GM10847 (cell line): ENCODE results near the gene ABHD17C.

Source experiments
- POLR2A ChIP-seq: IDR thresholded peaks from 2 replicates; pipeline ENCODE4 v1.6.1; 2011; ENCODE audit not compliant: insufficient read length; ENCODE audit errors: extremely low read depth

Gene ABHD17C

DNA sequence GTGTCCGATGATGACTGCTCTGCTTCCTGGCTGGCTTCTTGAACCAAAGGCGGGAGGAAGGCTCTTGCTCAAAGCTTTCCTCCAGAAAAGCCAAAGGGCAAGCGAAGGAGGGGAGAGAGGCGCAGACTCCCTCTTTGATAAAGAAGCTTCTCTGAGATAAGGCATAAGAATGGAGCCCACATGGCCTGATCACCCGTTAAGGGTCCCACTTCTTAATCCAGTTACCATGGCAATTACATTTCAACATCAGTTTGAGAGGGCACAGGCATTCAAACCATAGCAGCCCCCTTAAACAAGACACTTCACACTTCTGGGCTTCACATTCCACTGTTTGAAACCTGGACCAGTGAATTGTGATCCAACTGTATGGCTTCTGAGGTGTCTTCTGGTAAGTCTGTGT lies 8.0 kb downstream of the ABHD17C start:
- TF ChIP-seq POLR2A: no peak

- no peak for TF ChIP-seq POLR2A
These were observed 8.9 kb downstream of the ABHD17C start for GRCh38 chr15:80703965-80704364.

- no peak for TF ChIP-seq POLR2A
These were observed 11.1 kb downstream of the ABHD17C start for GRCh38 chr15:80706161-80706560.

- TF ChIP-seq POLR2A: no peak
These were observed 14.4 kb downstream of the ABHD17C start for GRCh38 chr15:80709542-80709941.

DNA sequence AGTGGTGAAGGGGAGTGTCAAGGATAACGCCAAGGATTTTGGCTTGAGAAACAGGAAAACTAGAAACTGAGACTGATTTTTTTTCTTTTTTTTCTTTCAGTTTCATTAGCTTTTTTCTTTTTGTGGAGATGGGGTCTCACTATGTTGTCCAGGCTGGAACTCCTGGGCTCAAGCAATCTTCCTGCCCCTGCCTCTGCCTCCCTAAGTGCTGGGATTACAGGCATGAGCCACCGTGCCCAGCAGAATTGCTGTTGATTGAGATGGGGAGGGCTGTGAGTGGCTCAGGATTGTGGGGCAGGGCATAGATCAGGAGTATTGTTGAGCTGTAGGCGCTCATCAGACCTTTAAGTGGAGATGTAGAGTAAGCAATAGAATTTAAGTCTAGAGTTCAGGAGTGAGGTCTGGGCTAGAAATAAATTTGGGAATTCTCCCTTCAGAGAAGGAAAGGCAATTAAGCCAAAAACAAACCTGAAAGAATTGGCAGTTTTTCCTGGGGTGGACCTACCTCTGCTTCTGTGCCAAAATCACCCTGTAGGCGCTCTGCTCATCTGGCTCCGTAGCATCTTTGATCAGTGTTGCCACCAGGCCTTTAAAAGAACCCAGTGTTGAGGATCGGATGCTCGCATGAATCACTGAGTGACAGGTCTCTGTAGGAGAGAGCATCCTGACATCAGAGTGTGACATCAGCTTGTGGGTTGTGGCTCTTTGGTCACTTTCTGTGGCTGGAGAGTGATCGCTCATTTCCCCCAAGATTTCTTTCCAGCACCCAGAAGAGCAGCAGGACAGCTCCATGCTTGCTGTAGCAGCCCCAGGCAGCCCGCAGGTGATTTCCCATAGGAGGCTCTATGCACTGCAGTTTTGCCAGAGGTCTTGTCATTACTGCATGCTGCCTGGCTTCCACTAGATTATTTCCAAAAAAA lies 15.8 kb downstream of the ABHD17C start:
- TF ChIP-seq POLR2A: no peak

DNA sequence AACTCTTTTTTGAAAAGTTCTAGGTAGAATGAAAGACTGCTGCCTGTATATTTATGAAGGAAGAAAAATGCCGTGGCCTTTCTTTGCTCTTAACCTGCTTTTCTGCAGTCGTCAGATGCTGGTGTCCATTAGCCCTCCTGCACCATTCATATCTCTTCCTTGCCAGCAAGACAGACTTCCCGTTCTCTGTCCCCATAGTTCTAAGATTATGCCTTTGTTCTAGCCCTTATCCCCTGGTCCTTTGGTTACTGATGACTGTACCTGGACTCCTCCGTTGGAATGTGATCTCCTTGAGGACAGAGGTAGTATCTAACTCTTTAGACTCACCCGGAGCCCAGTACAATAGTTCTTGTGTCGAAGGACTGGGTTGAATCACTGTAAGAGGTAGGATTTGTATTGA lies 16.8 kb downstream of the ABHD17C start:
- TF ChIP-seq POLR2A: no peak

GRCh38 chr15:80712956-80713355 lies 17.8 kb downstream of the ABHD17C start:
- TF ChIP-seq POLR2A: no peak

DNA sequence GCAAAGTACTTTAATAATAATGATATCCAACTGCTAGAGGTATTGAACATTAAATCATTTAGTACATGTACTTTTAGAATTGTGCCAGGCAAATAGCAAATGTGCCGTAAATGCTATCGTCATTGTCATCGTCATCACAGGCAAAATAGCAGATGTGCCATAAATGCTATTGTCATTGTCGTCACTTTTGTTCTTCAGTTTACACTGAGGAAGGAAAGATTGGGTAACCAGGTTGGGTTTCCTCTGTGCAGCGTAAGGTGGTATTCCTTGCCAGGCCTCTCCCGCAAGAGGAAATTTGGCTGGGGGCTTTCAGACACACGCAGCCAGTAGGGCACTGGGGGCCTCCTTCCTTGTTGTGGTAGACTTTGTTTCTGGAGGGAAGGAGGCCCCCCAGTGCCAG lies 26.4 kb downstream of the ABHD17C start:
- no peak for TF ChIP-seq POLR2A

DNA sequence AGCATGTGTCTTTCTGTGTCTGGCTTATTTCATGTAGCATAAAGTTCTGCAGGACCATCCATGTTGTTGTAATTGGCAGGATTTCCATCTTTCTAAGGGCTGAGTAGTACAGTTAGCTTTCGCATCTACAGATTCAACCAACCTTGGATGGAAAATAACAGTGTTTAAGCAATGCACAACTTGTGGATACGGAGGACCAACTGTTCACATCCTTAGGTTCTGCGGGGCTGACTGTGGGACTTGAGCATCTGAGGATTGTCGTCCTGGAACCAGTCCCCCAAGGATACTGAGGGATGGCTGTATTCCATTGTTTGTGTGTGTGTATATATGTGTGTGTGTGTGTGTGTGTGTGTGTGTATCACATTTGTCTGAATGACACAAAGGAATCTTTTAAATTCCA lies 27.7 kb downstream of the ABHD17C start:
- TF ChIP-seq POLR2A: no peak

- TF ChIP-seq POLR2A: no peak
These were observed 32.1 kb downstream of the ABHD17C start for GRCh38 chr15:80727196-80727595.

DNA sequence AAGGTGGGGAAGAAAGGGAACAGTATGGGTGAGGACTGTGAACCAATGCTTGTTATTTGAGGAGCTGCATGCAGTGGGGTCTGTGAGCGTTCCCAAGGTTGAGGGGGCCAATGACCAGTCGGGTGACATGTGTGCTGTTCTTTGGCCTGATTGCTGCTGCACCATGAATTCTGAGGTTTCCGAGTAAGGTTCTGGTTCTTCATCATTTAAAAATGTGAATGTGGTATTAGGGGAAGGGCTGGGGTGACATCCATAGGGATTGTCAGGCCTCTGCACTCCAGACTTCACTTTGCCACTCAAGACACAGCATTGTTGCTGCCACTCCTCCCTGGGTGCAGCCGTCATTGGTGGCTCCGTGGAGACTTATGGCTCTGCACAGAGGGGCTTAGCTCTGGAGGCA lies 32.5 kb downstream of the ABHD17C start:
- TF ChIP-seq POLR2A: no peak

DNA sequence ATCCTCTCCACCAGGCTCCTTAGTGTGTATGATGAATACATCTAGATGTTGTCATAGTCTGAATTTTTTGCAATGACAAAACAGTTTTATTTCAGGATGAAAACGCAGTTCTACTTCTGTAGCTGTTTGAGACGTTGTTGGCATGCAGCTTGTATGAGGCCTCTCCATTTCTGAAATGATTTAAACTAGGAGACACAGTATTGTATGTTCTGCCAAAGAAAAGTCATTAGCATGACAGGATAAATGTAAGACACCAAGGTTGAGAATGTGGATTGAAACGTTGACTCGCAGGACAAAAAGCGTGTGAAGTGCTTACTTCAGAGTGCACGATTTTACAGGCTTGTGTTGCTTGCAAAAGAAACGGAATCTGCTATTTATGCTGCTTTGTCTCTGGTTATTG lies 35.3 kb downstream of the ABHD17C start:
- TF ChIP-seq POLR2A: no peak

DNA sequence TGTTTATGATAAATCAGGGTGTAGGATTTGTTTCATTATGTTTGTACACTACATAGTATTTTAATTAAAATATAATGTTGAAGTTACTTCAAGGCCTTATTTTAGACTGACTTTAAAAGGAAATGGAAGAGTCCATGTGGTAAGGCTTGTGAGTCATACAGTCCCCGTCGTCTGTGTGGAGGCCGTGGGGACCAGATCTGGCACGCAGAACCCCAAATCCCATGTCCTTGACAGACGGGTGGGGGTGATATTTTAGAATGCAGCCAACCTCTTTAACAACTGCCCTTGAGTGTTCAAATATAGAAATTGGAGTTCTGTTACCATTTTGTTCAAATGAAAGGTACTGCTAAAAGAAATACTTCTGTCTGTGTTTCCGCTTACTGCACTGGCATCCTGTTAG lies 35.8 kb downstream of the ABHD17C start:
- no peak for TF ChIP-seq POLR2A

GRCh38 chr15:80732167-80732566 lies 37.1 kb downstream of the ABHD17C start:
- no peak for TF ChIP-seq POLR2A

GRCh38 chr15:80732818-80733217 lies 37.7 kb downstream of the ABHD17C start:
- TF ChIP-seq POLR2A: no peak

DNA sequence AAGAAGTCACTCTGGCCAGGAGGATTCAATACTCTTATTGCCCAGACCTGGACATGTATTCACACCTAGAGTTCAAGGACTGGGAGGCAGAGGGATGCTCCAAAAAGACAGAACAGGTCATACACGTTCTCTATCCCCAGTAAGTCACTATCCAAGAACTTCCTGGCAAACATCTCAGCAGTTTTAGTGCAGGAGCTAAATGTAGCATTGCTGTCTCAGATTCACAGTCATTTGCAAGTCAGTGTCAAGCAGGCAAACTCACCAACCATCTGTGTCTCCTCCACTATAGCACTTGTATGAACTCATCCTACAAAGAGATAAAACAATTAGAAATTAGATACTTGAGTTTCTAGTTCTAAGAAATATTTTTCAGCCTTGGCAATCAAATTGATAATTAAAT lies 38.4 kb downstream of the ABHD17C start:
- no peak for TF ChIP-seq POLR2A

DNA sequence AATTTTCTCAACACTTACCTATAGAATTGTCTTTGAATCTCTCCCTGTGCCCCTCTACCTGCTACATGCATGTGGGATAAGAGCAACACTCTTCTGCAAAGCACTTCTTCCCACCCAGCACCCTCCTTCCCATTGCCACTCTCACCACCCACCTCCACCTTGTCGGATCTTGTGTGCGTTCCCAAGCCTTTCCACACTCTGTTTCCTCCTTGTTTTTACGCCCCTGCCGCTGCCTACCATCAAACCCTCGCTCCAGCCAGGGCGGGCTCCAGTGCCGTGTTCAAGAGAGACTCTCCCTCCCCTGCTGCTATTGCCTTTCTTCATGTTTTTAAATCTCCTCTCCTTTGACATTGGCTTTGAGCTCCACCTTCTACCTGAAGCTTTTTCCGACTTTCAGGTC lies 40.2 kb downstream of the ABHD17C start:
- no peak for TF ChIP-seq POLR2A

GRCh38 chr15:80736560-80736959 lies 41.5 kb downstream of the ABHD17C start:
- no peak for TF ChIP-seq POLR2A

DNA sequence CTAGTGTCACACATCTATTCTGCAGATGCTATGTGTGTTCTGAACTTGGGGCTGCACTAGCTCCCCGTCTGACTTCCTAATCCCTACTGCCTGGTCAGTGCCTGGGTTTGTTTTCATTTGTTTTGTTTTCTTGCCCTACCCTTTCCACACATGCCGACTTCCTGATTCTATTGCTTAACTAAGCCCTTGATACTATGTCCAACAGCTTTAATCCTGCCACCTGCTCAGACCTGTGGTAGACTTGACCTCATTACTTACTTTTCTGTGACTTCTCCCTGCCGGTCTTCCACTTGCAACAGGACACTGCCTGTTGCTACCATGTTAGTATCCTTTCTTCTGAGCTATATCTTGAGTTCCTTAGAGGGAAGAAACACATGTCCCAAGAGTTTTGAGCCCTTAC lies 44.8 kb downstream of the ABHD17C start:
- no peak for TF ChIP-seq POLR2A
